K562 (cell line): ENCODE results near the gene LIX1L. TPM values are rescaled to one million over a fixed set of nuclear protein-coding genes. Genes with fewer than 3 reads are reported as not detected.

Experiments used
- ATAC-seq: fragments of 200-7000 bp; cut with Tn5 transposase; 3 replicates; pipeline ENCODE4 v1.9.1; 2020; ENCODE audit warnings: moderate library complexity
- BruUV-seq: library from RNA; stranded (reverse); fragments of 400-500 nt; replicated peaks from 2 replicates; lab custom pipeline; 2021; lab: Mats Ljungman, UMichigan
- CTCF ChIA-PET: fragments of 300-600 bp; formaldehyde crosslinking; extraction: SDS; loops from one replicate; lab custom pipeline; 2021; ENCODE audit warnings: low intra/inter-chr PET ratio; lab: Yijun Ruan, JAX
- POLR2A ChIA-PET: fragments of 300-600, 350-650 bp; sonication (Branson Sonifier 250); formaldehyde crosslinking; extraction: SDS; loops from one replicate; lab custom pipeline; 2021; ENCODE audit warnings: antibody characterized with exemption, inconsistent platforms; lab: Yijun Ruan, JAX
- DNase-seq, 4 experiments: peaks; one replicate each; pipeline versions ENCODE4 v3.0.0 to v3.0.0-alpha.2; 2011 to 2018; ENCODE audit warnings: low spot score in 3 of 4, mixed read lengths in 3 of 4; ENCODE audit errors: extremely low read depth in 1 of 4
- FAIRE-seq: peaks from 2 replicates; lab custom pipeline; 2011; peaks lifted over from hg19 to GRCh38; lab: Jason Lieb, UNC
- H2AFZ ChIP-seq: 2 replicates; pipeline ENCODE4 v1.6.0; 2011; ENCODE audit warnings: low read depth, low read length, control low read depth, inconsistent platforms
- H3K27ac ChIP-seq: fragments of 200-600 bp; 3 replicates; pipeline ENCODE4 v1.8.0; 2011; ENCODE audit warnings: low read depth, mild to moderate bottlenecking, control low read depth, inconsistent platforms, low read length, moderate library complexity, mixed read lengths; ENCODE audit errors: extremely low read depth
- H3K27me3 ChIP-seq, 2 experiments: fragments of 300-600 bp in 1 of 2; 2 replicates in 1 of 2; 3 replicates in 1 of 2; pipeline versions ENCODE4 v1.6.0 to v1.8.0; 2011; ENCODE audit warnings: inconsistent platforms in 2 of 2, low read length in 2 of 2, mild to moderate bottlenecking in 1 of 2, mixed read lengths in 1 of 2, moderate library complexity in 1 of 2; ENCODE audit not compliant: control insufficient read depth in 2 of 2, insufficient read depth in 2 of 2
- H3K36me3 ChIP-seq: fragments of 300-600 bp; 3 replicates; pipeline ENCODE4 v1.8.0; 2011; ENCODE audit warnings: mild to moderate bottlenecking, low read length, inconsistent platforms; ENCODE audit not compliant: control insufficient read depth, insufficient read depth
- H3K4me1 ChIP-seq, 2 experiments: fragments of 200-600 bp in 1 of 2; replicated peaks in 1 of 2; 2 replicates in 1 of 2; 3 replicates in 1 of 2; pipeline versions ENCODE4 v1.5.1 to v1.8.0; 2011; ENCODE audit warnings: inconsistent platforms in 2 of 2, low read length in 2 of 2, mild to moderate bottlenecking in 1 of 2, mixed read lengths in 1 of 2, moderate library complexity in 1 of 2; ENCODE audit not compliant: control insufficient read depth in 2 of 2, insufficient read depth in 2 of 2
- H3K4me2 ChIP-seq: 2 replicates; pipeline ENCODE4 v1.6.1; 2011; ENCODE audit warnings: low read length, control low read depth, inconsistent platforms, mixed read lengths; ENCODE audit not compliant: insufficient read depth
- H3K4me3 ChIP-seq: fragments of 200-600 bp; sonication (generic), shearing (Covaris generic); 2 replicates; pipeline ENCODE4 v1.5.1; 2016; ENCODE audit warnings: control low read depth, inconsistent platforms
- H3K79me2 ChIP-seq: fragments of 200-600 bp; 3 replicates; pipeline ENCODE4 v1.8.0; 2011; ENCODE audit warnings: low read length, inconsistent platforms; ENCODE audit not compliant: control insufficient read depth, insufficient read depth
- H3K9ac ChIP-seq, 2 experiments: 2 replicates each; pipeline versions ENCODE4 v1.6.0 to v1.6.1; 2011; ENCODE audit warnings: low read depth in 2 of 2, low read length in 2 of 2, control low read depth in 1 of 2, inconsistent platforms in 1 of 2, mild to moderate bottlenecking in 1 of 2, mixed read lengths in 1 of 2; ENCODE audit not compliant: insufficient read depth in 1 of 2
- H3K9me1 ChIP-seq: one replicate; pipeline ENCODE4 v1.6.0; 2011; ENCODE audit warnings: inconsistent platforms, mild to moderate bottlenecking, low read length, moderate library complexity; ENCODE audit not compliant: control insufficient read depth, insufficient read depth
- H3K9me3 ChIP-seq: replicated peaks from 2 replicates; pipeline ENCODE4 v1.5.1; 2011; ENCODE audit warnings: low read depth, low read length, inconsistent platforms; ENCODE audit not compliant: control insufficient read depth, insufficient read depth
- H4K20me1 ChIP-seq: replicated peaks from 2 replicates; pipeline ENCODE4 v1.6.1; 2011; ENCODE audit warnings: low read length, inconsistent platforms, mixed read lengths; ENCODE audit not compliant: control insufficient read depth, insufficient read depth
- GATAD2A ChIP-seq: fragments of 450-650 bp; IDR thresholded peaks from 2 replicates; pipeline ENCODE4 v1.6.1; 2017
- L3MBTL2 ChIP-seq: fragments of 450-650 bp; IDR thresholded peaks from 2 replicates; pipeline ENCODE4 v1.6.1; 2016; ENCODE audit warnings: mild to moderate bottlenecking, moderate library complexity
- MEIS2 ChIP-seq: fragments of 450-650 bp; IDR thresholded peaks from 2 replicates; pipeline ENCODE4 v1.6.1; 2014; ENCODE audit warnings: mild to moderate bottlenecking; ENCODE audit not compliant: partially characterized antibody
- MYC ChIP-seq, 2 experiments: fragments of 250-450 bp in 1 of 2; sonication (Bioruptor Pico) in 1 of 2; IDR thresholded peaks; 2 replicates each; pipeline versions ENCODE4 v1.5.1 to v1.6.1; 2012 to 2021; ENCODE audit warnings: low read depth in 2 of 2, borderline replicate concordance in 1 of 2, improper control_type of control experiment in 1 of 2, low read length in 1 of 2, mild to moderate bottlenecking in 1 of 2, moderate library complexity in 1 of 2
- NUFIP1 ChIP-seq: fragments of 450-650 bp; IDR thresholded peaks from 2 replicates; pipeline ENCODE4 v1.6.1; 2018; ENCODE audit not compliant: partially characterized antibody
- PCBP2 ChIP-seq: fragments of 200-400 bp; formaldehyde crosslinking; IDR thresholded peaks from 2 replicates; pipeline ENCODE4 v1.6.1; 2018; ENCODE audit warnings: low read length, low read depth, mild to moderate bottlenecking, moderate library complexity; ENCODE audit not compliant: poor library complexity, severe bottlenecking
- PTTG1 ChIP-seq: fragments of 450-650 bp; IDR thresholded peaks from 2 replicates; pipeline ENCODE4 v1.6.1; 2016; ENCODE audit warnings: low read depth, mild to moderate bottlenecking, missing genetic modification characterization, missing compliant biosample characterization
- PURB ChIP-seq: sonication (generic); formaldehyde crosslinking; IDR thresholded peaks from 2 replicates; pipeline ENCODE4 v1.9.0; 2021; ENCODE audit warnings: low read depth, mild to moderate bottlenecking, missing genetic modification reagents
- RBBP5 ChIP-seq: fragments of 200-600 bp; sonication (generic); IDR thresholded peaks from 2 replicates; pipeline ENCODE4 v1.6.1; 2012; ENCODE audit warnings: borderline replicate concordance, mild to moderate bottlenecking, low read length, control low read depth, inconsistent platforms; ENCODE audit not compliant: insufficient read depth, poor library complexity, severe bottlenecking
- XRCC4 ChIP-seq: IDR thresholded peaks from one replicate; pipeline ENCODE4 v1.6.1; 2011; ENCODE audit not compliant: insufficient read depth, insufficient read length; ENCODE audit errors: extremely low read depth
- ZNF778 ChIP-seq: fragments of 450-650 bp; formaldehyde crosslinking; IDR thresholded peaks from 2 replicates; pipeline ENCODE4 v1.4.0; 2020; ENCODE audit warnings: mild to moderate bottlenecking, moderate library complexity
- WGBS: fragments of 100-300 bp; shearing (Covaris generic); methylation state at CpG from one replicate; pipeline ENCODE4 v1.1.6; 2016; ENCODE audit warnings: low coverage, mixed read lengths; ENCODE audit not compliant: insufficient coverage; ENCODE audit errors: missing lambda C conversion rate; 5-methylcytosine and 5-hydroxymethylcytosine counted together
- in situ Hi-C: fragments of 300-500 bp; cut with MboI; formaldehyde crosslinking; loops from 4 replicates; pipeline ENCODE4 v1.15.0; 2018; ENCODE audit warnings: inconsistent platforms, mixed read lengths
- intact Hi-C: fragments of 100-400 bp; cut with micrococcal nuclease; formaldehyde crosslinking; loops from 2 replicates; pipeline ENCODE4 v1.14.2; 2022
- polyA plus RNA-seq, 8 experiments: library from polyadenylated mRNA; depleted of rRNA in 4 of 8; stranded (reverse) in 5 of 8; unstranded in 3 of 8; fragments of >200 nt; fragmentation: Nextera tagmentation in 2 of 8; fragmentation: Illumina TruSeq in 1 of 8; extraction: Ambion mirVana in 2 of 8; extraction: Trizol in 1 of 8; gene quantifications; 2 replicates each; pipeline versions ENCODE4 v1.2.1 to v1.2.3, GENCODE V29; 2011 to 2014; ENCODE audit warnings: inconsistent platforms in 1 of 8, missing spikeins in 1 of 8
- total RNA-seq, 7 experiments: library from RNA; depleted of rRNA in 6 of 7; stranded (reverse); fragments of >200 nt in 6 of 7; fragmentation: Illumina TruSeq in 2 of 7; extraction: Trizol in 2 of 7; gene quantifications; 2 replicates each; pipeline versions ENCODE4 v1.2.1 to v1.2.3, GENCODE V29; 2011 to 2021; ENCODE audit warnings: low replicate concordance in 1 of 7
- TF ChIP-seq, protein P1 (sequence below): fragments of 250-450 bp; sonication (Bioruptor Pico); IDR thresholded peaks from 2 replicates; pipeline ENCODE4 v1.8.0; 2022; ENCODE audit warnings: inconsistent platforms
- TF ChIP-seq, protein P2 (sequence below): fragments of 250-450 bp; sonication (Bioruptor Pico); IDR thresholded peaks from 2 replicates; pipeline ENCODE4 v1.8.0; 2021; ENCODE audit warnings: borderline replicate concordance, mild to moderate bottlenecking, moderate library complexity; ENCODE audit not compliant: poor library complexity, severe bottlenecking

Gene LIX1L
- total and polyA plus RNA-seq, 9 of the 15 experiments (the other 6 are each of a cell fraction or from before 2014, with no cell fraction given) = 4.6 to 26.5 (median 12.5) TPM

DNA sequence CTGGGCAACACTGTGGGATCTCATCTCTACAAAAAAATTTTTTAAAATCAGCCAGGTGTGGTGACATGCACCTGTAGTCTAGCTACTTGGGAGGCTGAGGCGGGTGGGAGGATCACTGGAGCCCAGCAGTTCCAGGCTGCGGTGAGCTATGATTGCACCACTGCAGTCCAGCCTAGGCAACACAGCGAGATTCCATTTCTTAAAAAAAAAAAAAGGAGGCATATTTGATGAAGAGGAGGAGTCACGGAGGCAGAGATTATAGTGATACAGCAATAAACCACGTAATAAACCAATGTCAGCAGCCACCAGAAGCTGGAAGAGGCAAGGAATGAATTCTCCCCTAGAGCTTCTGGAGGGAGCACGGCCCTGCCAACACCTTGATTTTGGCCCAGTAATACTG is 4.0 kb downstream of the LIX1L start:
- Histone ChIP-seq H3K9me1 (no peaks in the 10 kb centered on the region), H3K9ac (no peak overlapping the region), H3K4me2 (no peak overlapping the region), H3K27me3 (no peaks in the 10 kb centered on the region), H3K4me1 (peaks cover 4 to 18% of the 10 kb centered on the region in 2 experiments; a peak in 4 of 5 replicates), H3K36me3 (no peaks in the 10 kb centered on the region)
- in situ Hi-C loops = no loop called here
- no peak for DNase-seq
- BruUV-seq = no TSS peak
- TF ChIP-seq PURB (CRISPR knock-in tag) = no peak
- TF ChIP-seq MEIS2 = no peak
- TF ChIP-seq GATAD2A = no peak
- TF ChIP-seq PTTG1 (tag) = no peak
- TF ChIP-seq, protein P1, sequence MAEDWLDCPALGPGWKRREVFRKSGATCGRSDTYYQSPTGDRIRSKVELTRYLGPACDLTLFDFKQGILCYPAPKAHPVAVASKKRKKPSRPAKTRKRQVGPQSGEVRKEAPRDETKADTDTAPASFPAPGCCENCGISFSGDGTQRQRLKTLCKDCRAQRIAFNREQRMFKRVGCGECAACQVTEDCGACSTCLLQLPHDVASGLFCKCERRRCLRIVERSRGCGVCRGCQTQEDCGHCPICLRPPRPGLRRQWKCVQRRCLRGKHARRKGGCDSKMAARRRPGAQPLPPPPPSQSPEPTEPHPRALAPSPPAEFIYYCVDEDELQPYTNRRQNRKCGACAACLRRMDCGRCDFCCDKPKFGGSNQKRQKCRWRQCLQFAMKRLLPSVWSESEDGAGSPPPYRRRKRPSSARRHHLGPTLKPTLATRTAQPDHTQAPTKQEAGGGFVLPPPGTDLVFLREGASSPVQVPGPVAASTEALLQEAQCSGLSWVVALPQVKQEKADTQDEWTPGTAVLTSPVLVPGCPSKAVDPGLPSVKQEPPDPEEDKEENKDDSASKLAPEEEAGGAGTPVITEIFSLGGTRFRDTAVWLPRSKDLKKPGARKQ = no peak
- TF ChIP-seq NUFIP1 = no peak
- TF ChIP-seq MYC (IDR thresholded peaks at IDR 0.05; ENCODE audit: low read depth, low read length) = no peak
- TF ChIP-seq MYC (CRISPR knock-in tag; IDR thresholded peaks at IDR 0.05; ENCODE audit: borderline replicate concordance, low read depth) = no peak
- TF ChIP-seq ZNF778 = no peak
- no peak for TF ChIP-seq PCBP2
- TF ChIP-seq, protein P2, sequence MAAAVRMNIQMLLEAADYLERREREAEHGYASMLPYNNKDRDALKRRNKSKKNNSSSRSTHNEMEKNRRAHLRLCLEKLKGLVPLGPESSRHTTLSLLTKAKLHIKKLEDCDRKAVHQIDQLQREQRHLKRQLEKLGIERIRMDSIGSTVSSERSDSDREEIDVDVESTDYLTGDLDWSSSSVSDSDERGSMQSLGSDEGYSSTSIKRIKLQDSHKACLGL (CRISPR knock-in tag) = no peak
- no peak for TF ChIP-seq L3MBTL2
- TF ChIP-seq XRCC4 = no peak
- TF ChIP-seq RBBP5 = no peak
- TF ChIP-seq, all 486 proteins: peak for 0
- no peak overlapping the region for H3K27ac ChIP-seq
- H4K20me1 ChIP-seq = no peaks in the 10 kb centered on the region
- ATAC-seq (no peak), FAIRE-seq (no peak)
- peaks cover 29% of the 10 kb centered on the region for H3K79me2 ChIP-seq
- ChIA-PET POLR2A (interaction anchor here (0.9 to 2.2 kb wide), 3 partner anchors 10 to 26 kb away, joined by 3 to 15 read pairs (median 4); partner anchors contain the start of genes ANKRD34A and POLR3GL), CTCF (interaction anchor here (0.7 kb wide), 1 partner anchor 109 kb away, joined by 3 read pairs; no protein-coding TSS in a partner anchor)
- 82% methylated on average over 6 of the region's 6 CpGs for WGBS
- intact Hi-C loops = no loop called here
- no peak overlapping the region for H3K4me3 ChIP-seq
- no peak overlapping the region for H2AFZ ChIP-seq
- H3K9me3 ChIP-seq = no peaks in the 10 kb centered on the region
